Keratinocyte (primary cell): ENCODE results near the gene PCDHGB6. TPM values are rescaled to one million over a fixed set of nuclear protein-coding genes. Genes with fewer than 3 reads are reported as not detected.
A peak's percentile ranks its signal among the peaks of the same experiment; 100 is the strongest.
"Not testable (repeated sequence)": the region's sequence is repeated elsewhere in the genome, so short reads cannot be mapped to it uniquely, and the experiment has no call there.

Experiments
- DNase-seq: peaks from one replicate; pipeline ENCODE4 v3.0.0-alpha.2; 2011; ENCODE audit warnings: low read depth, missing footprints, low spot score
- FAIRE-seq: peaks from 2 replicates; lab custom pipeline; 2011; peaks lifted over from hg19 to GRCh38; lab: Jason Lieb, UNC
- H2AFZ ChIP-seq: 2 replicates; pipeline ENCODE4 v1.6.0; 2012; ENCODE audit warnings: low read length, control low read depth, inconsistent platforms; ENCODE audit not compliant: control insufficient read depth
- H3K27ac ChIP-seq: 2 replicates; pipeline ENCODE4 v1.5.1; 2011; ENCODE audit warnings: low read length; ENCODE audit not compliant: control insufficient read depth, insufficient read depth
- H3K27me3 ChIP-seq: 3 replicates; pipeline ENCODE4 v1.6.0; 2011; ENCODE audit warnings: low read length; ENCODE audit not compliant: control insufficient read depth, insufficient read depth; ENCODE audit errors: extremely low read depth
- H3K36me3 ChIP-seq, 2 experiments: 2 replicates in 1 of 2; 3 replicates in 1 of 2; pipeline ENCODE4 v1.5.1; 2011; ENCODE audit warnings: low read length in 2 of 2, mild to moderate bottlenecking in 1 of 2; ENCODE audit not compliant: control insufficient read depth in 2 of 2, insufficient read depth in 2 of 2; ENCODE audit errors: extremely low read depth in 1 of 2
- H3K4me1 ChIP-seq: 3 replicates; pipeline ENCODE4 v1.5.1; 2011; ENCODE audit warnings: low read length; ENCODE audit not compliant: control insufficient read depth, insufficient read depth; ENCODE audit errors: extremely low read depth
- H3K4me2 ChIP-seq: 3 replicates; pipeline ENCODE4 v1.6.0; 2011; ENCODE audit warnings: low read depth, low read length; ENCODE audit not compliant: control insufficient read depth, insufficient read depth; ENCODE audit errors: extremely low read depth
- H3K4me3 ChIP-seq, 3 experiments: fragments of 200-600 bp in 1 of 3; sonication (generic) in 1 of 3; 2 replicates in 2 of 3; 3 replicates in 1 of 3; pipeline ENCODE4 v1.5.1; 2011 to 2016; ENCODE audit warnings: low read length in 3 of 3, mild to moderate bottlenecking in 3 of 3, control low read depth in 2 of 3, inconsistent platforms in 1 of 3, low read depth in 1 of 3, mixed read lengths in 1 of 3, mixed run types in 1 of 3, moderate library complexity in 1 of 3; ENCODE audit not compliant: control insufficient read depth in 2 of 3, insufficient read depth in 2 of 3; ENCODE audit errors: extremely low read depth in 1 of 3
- H3K79me2 ChIP-seq: 2 replicates; pipeline ENCODE4 v1.6.0; 2012; ENCODE audit warnings: low read length; ENCODE audit not compliant: control insufficient read depth, insufficient read depth
- H3K9ac ChIP-seq: 3 replicates; pipeline ENCODE4 v1.6.0; 2011; ENCODE audit warnings: low read length; ENCODE audit not compliant: control insufficient read depth, insufficient read depth; ENCODE audit errors: extremely low read depth
- H3K9me1 ChIP-seq: 3 replicates; pipeline ENCODE4 v1.6.0; 2011; ENCODE audit warnings: low read length; ENCODE audit not compliant: control insufficient read depth, insufficient read depth; ENCODE audit errors: extremely low read depth
- H3K9me3 ChIP-seq: 2 replicates; pipeline ENCODE4 v1.5.1; 2012; ENCODE audit warnings: low read depth, low read length; ENCODE audit not compliant: control insufficient read depth
- H4K20me1 ChIP-seq: 3 replicates; pipeline ENCODE4 v1.6.0; 2011; ENCODE audit warnings: low read length; ENCODE audit not compliant: control insufficient read depth, insufficient read depth; ENCODE audit errors: extremely low read depth
- EZH2 ChIP-seq: IDR thresholded peaks from one replicate; pipeline ENCODE4 v1.6.1; 2012; ENCODE audit warnings: inconsistent platforms, mild to moderate bottlenecking, low read length, moderate library complexity
- dilution Hi-C: fragments of 300-500 bp; cut with MboI; formaldehyde crosslinking; loops from one replicate; pipeline ENCODE4 v1.7.0; 2020; ENCODE audit warnings: low sequenced_read_pairs; ENCODE audit not compliant: extremely low pct_ligation_motif_present
- polyA plus RNA-seq, 5 experiments: library from polyadenylated mRNA; depleted of rRNA in 3 of 5; stranded (reverse) in 3 of 5; stranded (forward) in 1 of 5; unstranded in 1 of 5; fragments of >200 nt; gene quantifications; 1 replicate in 1 of 5; 2 replicates in 3 of 5; 3 replicates in 1 of 5; pipeline versions ENCODE4 v1.2.1 to v1.2.3, GENCODE V29; 2011 to 2012; ENCODE audit warnings: missing spikeins in 2 of 5, low read depth in 1 of 5, low replicate concordance in 1 of 5
- TF ChIP-seq, protein P1 (sequence below), 3 experiments: IDR thresholded peaks in 1 of 3; conservative IDR thresholded peaks in 1 of 3; optimal IDR thresholded peaks in 1 of 3; 2 replicates in 2 of 3; 3 replicates in 1 of 3; pipeline versions ENCODE3 to v1.5.1; 2011; ENCODE audit warnings: low read length in 3 of 3, mild to moderate bottlenecking in 3 of 3, moderate library complexity in 2 of 3, control low read depth in 1 of 3, inconsistent platforms in 1 of 3; ENCODE audit not compliant: insufficient read depth in 2 of 3; ENCODE audit errors: extremely low read depth in 1 of 3

PCDHGB6 gene
- polyA plus RNA-seq, 1 donor (not counting 4 experiments of a cell fraction or from before 2014, with no cell fraction given) = 0.30 TPM

DNA sequence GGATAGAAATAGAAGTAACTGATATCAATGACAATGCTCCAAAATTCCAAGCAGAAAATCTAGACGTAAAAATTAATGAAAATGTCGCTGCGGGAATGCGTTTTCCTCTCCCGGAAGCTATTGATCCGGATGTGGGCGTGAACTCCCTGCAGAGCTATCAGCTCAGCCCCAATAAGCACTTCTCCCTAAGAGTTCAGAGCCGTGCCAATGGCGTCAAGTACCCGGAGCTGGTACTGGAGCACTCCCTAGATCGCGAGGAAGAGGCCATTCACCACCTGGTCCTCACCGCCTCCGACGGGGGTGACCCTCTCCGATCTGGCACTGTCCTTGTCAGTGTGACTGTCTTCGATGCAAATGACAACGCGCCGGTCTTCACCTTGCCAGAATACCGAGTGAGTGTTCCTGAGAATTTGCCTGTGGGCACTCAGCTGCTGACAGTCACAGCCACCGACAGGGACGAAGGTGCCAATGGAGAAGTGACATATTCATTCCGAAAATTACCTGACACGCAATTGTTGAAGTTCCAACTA lies 5.8 kb downstream of the PCDHGB6 start:
- no peak for TF ChIP-seq EZH2
- TF ChIP-seq, protein P1, sequence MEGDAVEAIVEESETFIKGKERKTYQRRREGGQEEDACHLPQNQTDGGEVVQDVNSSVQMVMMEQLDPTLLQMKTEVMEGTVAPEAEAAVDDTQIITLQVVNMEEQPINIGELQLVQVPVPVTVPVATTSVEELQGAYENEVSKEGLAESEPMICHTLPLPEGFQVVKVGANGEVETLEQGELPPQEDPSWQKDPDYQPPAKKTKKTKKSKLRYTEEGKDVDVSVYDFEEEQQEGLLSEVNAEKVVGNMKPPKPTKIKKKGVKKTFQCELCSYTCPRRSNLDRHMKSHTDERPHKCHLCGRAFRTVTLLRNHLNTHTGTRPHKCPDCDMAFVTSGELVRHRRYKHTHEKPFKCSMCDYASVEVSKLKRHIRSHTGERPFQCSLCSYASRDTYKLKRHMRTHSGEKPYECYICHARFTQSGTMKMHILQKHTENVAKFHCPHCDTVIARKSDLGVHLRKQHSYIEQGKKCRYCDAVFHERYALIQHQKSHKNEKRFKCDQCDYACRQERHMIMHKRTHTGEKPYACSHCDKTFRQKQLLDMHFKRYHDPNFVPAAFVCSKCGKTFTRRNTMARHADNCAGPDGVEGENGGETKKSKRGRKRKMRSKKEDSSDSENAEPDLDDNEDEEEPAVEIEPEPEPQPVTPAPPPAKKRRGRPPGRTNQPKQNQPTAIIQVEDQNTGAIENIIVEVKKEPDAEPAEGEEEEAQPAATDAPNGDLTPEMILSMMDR (optimal IDR thresholded peaks at IDR 0.05 in 1 of 3, IDR thresholded peaks at IDR 0.05 in 1 of 3, conservative IDR thresholded peaks at IDR 0.05 in 1 of 3; ENCODE audit: extremely low read depth in 1 of 3, insufficient read depth in 2 of 3, low read length in 3 of 3) = no peak
- Histone ChIP-seq H3K9me1 (no peaks in the 10 kb centered on the region), H3K36me3 (no peaks in the 10 kb centered on the region), H3K9me3 (peaks cover 23% of the 10 kb centered on the region), H4K20me1 (no peaks in the 10 kb centered on the region), H3K4me3 (peak overlapping the region; percentile 35 to 76 (median 75)), H2AFZ (peak overlapping the region; percentile 80), H3K4me1 (peaks cover 5% of the 10 kb centered on the region), H3K9ac (no peak overlapping the region), H3K27me3 (peaks cover 15% of the 10 kb centered on the region), H3K79me2 (no peaks in the 10 kb centered on the region), H3K4me2 (peak overlapping the region; percentile 82), H3K27ac (no peak overlapping the region)
- no peak for FAIRE-seq
- dilution Hi-C loops = no loop called here
- no peak for DNase-seq

DNA sequence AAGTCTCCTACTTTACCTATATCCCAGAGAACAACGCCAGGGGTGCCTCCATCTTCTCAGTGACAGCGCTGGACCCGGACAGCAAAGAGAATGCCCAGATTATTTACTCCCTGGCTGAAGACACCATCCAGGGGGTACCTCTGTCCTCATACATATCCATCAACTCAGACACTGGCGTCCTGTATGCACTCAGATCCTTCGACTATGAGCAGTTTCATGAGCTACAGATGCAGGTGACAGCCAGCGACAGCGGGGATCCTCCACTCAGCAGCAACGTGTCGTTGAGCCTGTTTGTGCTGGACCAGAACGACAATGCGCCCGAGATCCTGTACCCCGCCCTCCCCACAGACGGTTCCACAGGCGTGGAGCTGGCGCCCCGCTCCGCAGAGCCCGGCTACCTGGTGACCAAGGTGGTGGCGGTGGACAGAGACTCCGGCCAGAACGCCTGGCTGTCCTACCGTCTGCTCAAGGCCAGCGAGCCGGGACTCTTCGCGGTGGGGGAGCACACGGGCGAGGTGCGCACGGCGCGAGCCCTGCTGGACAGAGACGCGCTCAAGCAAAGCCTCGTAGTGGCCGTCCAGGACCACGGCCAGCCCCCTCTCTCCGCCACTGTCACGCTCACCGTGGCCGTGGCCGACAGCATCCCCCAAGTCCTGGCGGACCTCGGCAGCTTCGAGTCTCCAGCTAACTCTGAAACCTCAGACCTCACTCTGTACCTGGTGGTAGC lies 6.9 kb downstream of the PCDHGB6 start:
- FAIRE-seq, H3K9me1 ChIP-seq, H3K4me1 ChIP-seq, dilution Hi-C loops, DNase-seq, H4K20me1 ChIP-seq, H3K4me2 ChIP-seq, H3K9ac ChIP-seq, H3K4me3 ChIP-seq, H2AFZ ChIP-seq, H3K36me3 ChIP-seq, H3K27ac ChIP-seq, H3K79me2 ChIP-seq: not testable (repeated sequence)
- Histone ChIP-seq H3K27me3 (peaks cover 22% of the 10 kb centered on the region), H3K9me3 (peaks cover 23% of the 10 kb centered on the region)

DNA sequence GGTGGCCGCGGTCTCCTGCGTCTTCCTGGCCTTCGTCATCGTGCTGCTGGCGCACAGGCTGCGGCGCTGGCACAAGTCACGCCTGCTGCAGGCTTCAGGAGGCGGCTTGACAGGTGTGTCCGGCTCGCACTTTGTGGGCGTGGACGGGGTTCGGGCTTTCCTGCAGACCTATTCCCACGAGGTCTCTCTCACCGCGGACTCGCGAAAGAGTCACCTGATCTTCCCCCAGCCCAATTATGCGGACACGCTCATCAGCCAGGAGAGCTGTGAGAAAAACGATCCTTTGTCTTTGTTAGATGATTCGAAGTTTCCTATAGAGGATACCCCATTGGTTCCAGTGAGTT lies 7.4 kb downstream of the PCDHGB6 start:
- H3K4me2 ChIP-seq, dilution Hi-C loops, H3K36me3 ChIP-seq, H3K79me2 ChIP-seq, H2AFZ ChIP-seq, H3K9ac ChIP-seq, H3K27ac ChIP-seq, H3K4me3 ChIP-seq, DNase-seq, H4K20me1 ChIP-seq, FAIRE-seq, H3K4me1 ChIP-seq, H3K9me1 ChIP-seq: not testable (repeated sequence)
- Histone ChIP-seq H3K27me3 (peaks cover 21% of the 10 kb centered on the region), H3K9me3 (peaks cover 21% of the 10 kb centered on the region)
